Activated naive CD8-positive, alpha-beta T cell (primary cell): Measurements from ENCODE around the gene CAPSL.
"Not testable (repeated sequence)": the region's sequence is repeated elsewhere in the genome, so short reads cannot be mapped to it uniquely, and the experiment has no call there.

Source experiments
- H3K27ac Mint-ChIP-seq: one replicate; pipeline ENCODE4 v1.8.0; 2021; ENCODE audit warnings: mixed read lengths
- H3K27me3 Mint-ChIP-seq: one replicate; pipeline ENCODE4 v1.8.0; 2021; ENCODE audit warnings: mixed read lengths
- H3K36me3 Mint-ChIP-seq: one replicate; pipeline ENCODE4 v1.8.0; 2021; ENCODE audit warnings: mixed read lengths
- H3K4me1 Mint-ChIP-seq: one replicate; pipeline ENCODE4 v1.8.0; 2021; ENCODE audit warnings: low read depth, mixed read lengths
- H3K4me3 Mint-ChIP-seq: one replicate; pipeline ENCODE4 v1.8.0; 2021; ENCODE audit warnings: mild to moderate bottlenecking, mixed read lengths
- H3K9me3 Mint-ChIP-seq: one replicate; pipeline ENCODE4 v1.8.0; 2021; ENCODE audit warnings: low read depth, mixed read lengths

Gene CAPSL

GRCh38 chr5:35869685-35870277, 68.6 kb downstream of the CAPSL start:
- Mint-ChIP-seq H3K27ac (peak overlapping the region; percentile 91), H3K27me3 (no peaks in the 10 kb centered on the region), H3K36me3 (peaks cover 66% of the 10 kb centered on the region), H3K4me1 (peaks cover 89% of the 10 kb centered on the region), H3K4me3 (no peak overlapping the region), H3K9me3 (no peaks in the 10 kb centered on the region)

- Mint-ChIP-seq H3K4me3 (peak overlapping the region; percentile 38), H3K4me1 (peaks cover 87% of the 10 kb centered on the region), H3K9me3 (no peaks in the 10 kb centered on the region), H3K27me3 (no peaks in the 10 kb centered on the region), H3K27ac (peak overlapping the region; percentile 91), H3K36me3 (peaks cover 65% of the 10 kb centered on the region)
Measured at GRCh38 chr5:35867998-35868397, 70.4 kb downstream of the CAPSL start.

DNA sequence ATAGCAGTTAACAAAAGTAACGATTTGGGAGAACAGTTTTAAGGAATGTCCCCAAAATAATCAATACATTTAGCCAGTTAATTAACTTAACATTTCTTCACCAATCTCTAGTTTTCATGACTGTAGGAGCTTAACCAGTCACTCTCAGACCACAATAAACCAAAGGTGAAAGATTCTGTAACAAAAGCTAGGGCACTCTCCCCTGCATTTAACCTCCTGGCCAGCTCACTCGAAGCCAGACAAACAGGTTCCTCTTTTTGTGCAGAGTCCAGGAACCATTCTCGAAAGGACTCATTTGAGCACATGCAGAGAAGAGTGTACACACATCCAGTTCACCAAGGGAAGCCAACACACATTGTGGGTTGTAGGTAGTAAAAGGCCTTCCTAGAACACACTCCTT, 75.3 kb downstream of the CAPSL start:
- Mint-ChIP-seq H3K4me1 (peaks cover 88% of the 10 kb centered on the region), H3K27ac (peak overlapping the region; percentile 94), H3K27me3 (no peaks in the 10 kb centered on the region), H3K36me3 (peaks cover 64% of the 10 kb centered on the region), H3K4me3 (peak overlapping the region; percentile 85), H3K9me3 (no peaks in the 10 kb centered on the region)

GRCh38 chr5:35862126-35862525, 76.3 kb downstream of the CAPSL start:
- Mint-ChIP-seq H3K4me1 (peaks cover 86% of the 10 kb centered on the region), H3K27ac (peak overlapping the region; percentile 94), H3K36me3 (peaks cover 59% of the 10 kb centered on the region), H3K27me3 (no peaks in the 10 kb centered on the region), H3K9me3 (no peaks in the 10 kb centered on the region), H3K4me3 (peak overlapping the region; percentile 85)

DNA sequence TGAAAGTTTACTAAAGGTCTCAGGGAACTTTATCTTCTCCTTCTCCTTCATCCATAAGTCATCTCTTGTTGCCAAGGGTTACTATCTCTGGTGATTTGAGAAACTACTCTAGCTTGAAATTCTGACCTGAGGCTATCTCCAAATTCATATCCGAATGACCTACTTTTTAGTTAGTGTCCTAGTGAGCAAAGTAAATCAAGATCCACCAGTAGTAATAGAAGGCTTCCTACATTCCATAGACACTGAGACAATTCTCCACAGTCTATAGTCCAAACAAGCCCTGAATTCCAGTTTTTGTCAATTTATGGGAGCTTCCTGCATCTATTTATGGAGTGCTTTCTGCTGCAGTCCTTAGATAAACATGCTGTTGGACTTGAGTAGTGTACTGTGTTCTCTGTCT, 76.7 kb downstream of the CAPSL start:
- H3K27ac Mint-ChIP-seq = peak overlapping the region; percentile 94
- H3K36me3 Mint-ChIP-seq = peaks cover 57% of the 10 kb centered on the region
- H3K4me1 Mint-ChIP-seq = peaks cover 87% of the 10 kb centered on the region
- no peaks in the 10 kb centered on the region for H3K9me3 Mint-ChIP-seq
- H3K4me3 Mint-ChIP-seq = peak overlapping the region; percentile 85
- H3K27me3 Mint-ChIP-seq = no peaks in the 10 kb centered on the region

- H3K4me1 Mint-ChIP-seq = peaks cover 88% of the 10 kb centered on the region
- H3K4me3 Mint-ChIP-seq = peak overlapping the region; percentile 85
- H3K9me3 Mint-ChIP-seq = no peaks in the 10 kb centered on the region
- no peaks in the 10 kb centered on the region for H3K27me3 Mint-ChIP-seq
- peak overlapping the region; percentile 94 for H3K27ac Mint-ChIP-seq
- H3K36me3 Mint-ChIP-seq = peaks cover 55% of the 10 kb centered on the region
Measured at GRCh38 chr5:35860686-35861085, 77.7 kb downstream of the CAPSL start.

DNA sequence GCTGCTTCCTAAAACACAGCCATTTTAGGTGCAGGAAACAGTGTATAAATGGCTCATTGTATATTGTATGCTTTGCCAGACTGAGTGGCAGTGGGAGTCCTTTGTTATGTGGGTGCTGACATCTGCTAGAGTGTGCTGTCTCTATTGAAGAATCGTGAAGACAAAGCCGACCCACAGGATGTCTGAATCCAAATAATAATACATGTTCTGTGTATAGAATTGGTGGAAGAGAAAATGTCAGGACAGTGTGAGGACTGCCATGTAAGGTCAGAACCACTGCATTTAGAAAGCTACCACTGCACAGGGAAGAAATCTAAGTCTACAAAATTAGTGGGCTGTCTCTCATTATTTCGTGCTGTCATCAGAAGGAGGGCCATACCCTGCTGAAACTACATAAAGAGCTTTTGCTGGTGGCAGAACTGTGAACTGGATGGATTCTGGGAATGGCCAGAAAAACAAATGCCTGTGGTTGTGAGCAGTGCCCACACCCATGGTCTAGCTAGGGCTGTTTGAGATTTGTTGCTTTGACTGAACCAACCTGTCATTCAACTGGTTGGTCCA, 79.2 kb downstream of the CAPSL start:
- Mint-ChIP-seq H3K4me3 (peak overlapping the region; percentile 85), H3K27me3 (no peaks in the 10 kb centered on the region), H3K4me1 (peaks cover 89% of the 10 kb centered on the region), H3K9me3 (no peaks in the 10 kb centered on the region), H3K27ac (peak overlapping the region; percentile 94), H3K36me3 (peaks cover 44% of the 10 kb centered on the region)

DNA sequence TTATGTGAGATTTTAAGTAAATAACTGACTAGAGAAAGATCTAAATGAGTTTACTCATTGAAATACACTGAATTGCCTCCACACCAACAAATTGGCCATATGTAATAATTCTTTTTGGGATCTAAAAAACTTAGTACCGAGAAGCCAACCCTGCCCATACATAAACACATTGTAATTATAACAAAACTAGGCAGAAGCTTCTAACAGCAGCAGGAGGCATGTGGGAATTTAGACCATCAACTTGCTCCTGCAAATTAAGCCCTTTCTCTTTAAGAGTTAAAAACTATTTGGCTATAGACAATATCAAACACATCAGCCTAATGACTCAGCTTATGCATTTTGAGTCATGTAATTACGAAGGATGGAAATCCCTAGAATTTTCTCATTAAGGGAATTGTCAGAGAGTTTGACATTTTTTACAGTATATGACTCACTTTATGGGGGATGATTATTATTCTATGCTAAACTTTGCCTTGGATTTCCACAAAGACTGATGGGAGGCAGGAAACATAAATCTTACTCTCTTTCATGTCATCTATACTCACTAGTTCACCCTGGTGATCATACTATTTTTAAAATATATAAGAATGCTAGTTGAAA, 80.7 kb downstream of the CAPSL start:
- H3K4me3 Mint-ChIP-seq = peak overlapping the region; percentile 90
- H3K36me3 Mint-ChIP-seq = peaks cover 31% of the 10 kb centered on the region
- peak overlapping the region; percentile 99 for H3K27ac Mint-ChIP-seq
- no peaks in the 10 kb centered on the region for H3K27me3 Mint-ChIP-seq
- no peaks in the 10 kb centered on the region for H3K9me3 Mint-ChIP-seq
- H3K4me1 Mint-ChIP-seq = peaks cover 90% of the 10 kb centered on the region

DNA sequence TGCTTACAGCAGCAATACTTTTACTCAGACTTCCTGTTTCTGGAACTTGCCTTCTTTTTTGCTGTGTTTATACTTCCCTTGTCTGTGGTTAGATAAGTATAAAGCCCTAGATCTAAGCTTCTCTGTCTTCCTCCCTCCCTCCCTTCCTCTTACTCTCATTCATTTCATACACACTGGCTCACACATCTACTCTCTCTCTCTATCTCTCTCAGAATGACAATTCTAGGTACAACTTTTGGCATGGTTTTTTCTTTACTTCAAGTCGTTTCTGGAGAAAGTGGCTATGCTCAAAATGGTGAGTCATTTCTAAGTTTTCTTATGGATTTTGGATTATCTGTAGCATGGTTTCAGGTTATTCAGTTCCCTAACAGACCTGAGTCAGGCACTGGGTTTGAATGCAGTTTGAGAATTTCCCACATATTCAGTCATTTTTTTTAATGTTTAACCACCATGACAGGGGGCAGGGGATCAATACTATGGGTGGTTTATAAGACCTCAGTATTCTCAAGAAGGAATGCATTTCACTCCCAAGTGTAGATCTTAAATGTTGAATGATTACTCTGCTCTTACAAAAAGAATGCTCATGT, 81.6 kb downstream of the CAPSL start, which contains the start of gene IL7R:
TSS of gene IL7R (plus strand) at position 127 of the 587 bp plus-strand sequence. CDS start at position 214, 87 bp downstream.
- Mint-ChIP-seq H3K4me3 (peak within 1 kb of the TSS; percentile 93), H3K36me3 (peaks cover 26% of the 10 kb centered on the region), H3K4me1 (peaks cover 89% of the 10 kb centered on the region), H3K27me3 (no peaks in the 10 kb centered on the region), H3K9me3 (no peaks in the 10 kb centered on the region), H3K27ac (peak within 1 kb of the TSS; percentile 99)

- H3K9me3 Mint-ChIP-seq, H3K27me3 Mint-ChIP-seq: not testable (repeated sequence)
- H3K36me3 Mint-ChIP-seq = peaks cover 20% of the 10 kb centered on the region
- peaks cover 89% of the 10 kb centered on the region for H3K4me1 Mint-ChIP-seq
- peak overlapping the region; percentile 99 for H3K27ac Mint-ChIP-seq
- peak overlapping the region; percentile 90 for H3K4me3 Mint-ChIP-seq
Measured at GRCh38 chr5:35856186-35856764, 82.1 kb downstream of the CAPSL start.

GRCh38 chr5:35855187-35855586, 83.2 kb downstream of the CAPSL start:
- Mint-ChIP-seq H3K27me3 (no peaks in the 10 kb centered on the region), H3K36me3 (peaks cover 10% of the 10 kb centered on the region), H3K27ac (peak overlapping the region; percentile 99), H3K9me3 (no peaks in the 10 kb centered on the region), H3K4me1 (peaks cover 89% of the 10 kb centered on the region), H3K4me3 (peak overlapping the region; percentile 93)
